Measurements from ENCODE around the gene TSGA10.

TSGA10 gene

GRCh38 chr2:99104006-99104405, 50.7 kb downstream of the TSGA10 start:
- DNase-seq (ENCODE audit: low read depth), result no peak
- TF ChIP-seq CTCF (conservative IDR thresholded peaks at IDR 0.05; ENCODE audit: low read depth, low read length), result no peak
- H3K4me3 ChIP-seq (ENCODE audit: low read depth, low read length), result no peak overlapping the region

DNA sequence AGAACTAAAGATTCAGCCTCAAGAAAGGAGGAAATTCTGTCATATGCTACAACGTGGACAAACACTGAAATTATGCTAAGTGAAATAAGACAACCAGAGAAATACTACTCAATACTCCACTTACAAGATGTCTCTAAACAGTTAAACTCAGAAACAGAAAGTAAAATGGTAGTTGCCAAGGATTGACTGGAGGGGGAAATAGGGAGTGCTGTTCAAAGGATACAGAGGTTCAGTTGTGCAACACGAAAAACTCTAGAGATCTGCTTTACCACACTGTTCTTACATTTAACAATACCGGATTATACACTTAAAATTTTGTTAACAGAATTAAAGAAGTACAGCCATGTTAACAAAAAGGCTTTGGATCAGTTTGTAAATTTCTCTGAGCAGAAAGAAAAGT, 53.0 kb downstream of the TSGA10 start:
- peak; percentile 26 for DNase-seq (ENCODE audit: low read depth)
- TF ChIP-seq CTCF (conservative IDR thresholded peaks at IDR 0.05; ENCODE audit: low read depth, low read length), result peak; percentile 15
- H3K4me3 ChIP-seq (ENCODE audit: low read depth, low read length), result no peak overlapping the region

GRCh38 chr2:99096728-99097127, 58.0 kb downstream of the TSGA10 start:
- TF ChIP-seq CTCF (conservative IDR thresholded peaks at IDR 0.05; ENCODE audit: low read depth, low read length), result no peak
- no peak for DNase-seq (ENCODE audit: low read depth)
- no peak overlapping the region for H3K4me3 ChIP-seq (ENCODE audit: low read depth, low read length)

GRCh38 chr2:99088017-99088416, 66.7 kb downstream of the TSGA10 start:
- no peak for TF ChIP-seq CTCF (conservative IDR thresholded peaks at IDR 0.05; ENCODE audit: low read depth, low read length)
- H3K4me3 ChIP-seq (ENCODE audit: low read depth, low read length), result no peak overlapping the region
- DNase-seq (ENCODE audit: low read depth), result peak; percentile 2

DNA sequence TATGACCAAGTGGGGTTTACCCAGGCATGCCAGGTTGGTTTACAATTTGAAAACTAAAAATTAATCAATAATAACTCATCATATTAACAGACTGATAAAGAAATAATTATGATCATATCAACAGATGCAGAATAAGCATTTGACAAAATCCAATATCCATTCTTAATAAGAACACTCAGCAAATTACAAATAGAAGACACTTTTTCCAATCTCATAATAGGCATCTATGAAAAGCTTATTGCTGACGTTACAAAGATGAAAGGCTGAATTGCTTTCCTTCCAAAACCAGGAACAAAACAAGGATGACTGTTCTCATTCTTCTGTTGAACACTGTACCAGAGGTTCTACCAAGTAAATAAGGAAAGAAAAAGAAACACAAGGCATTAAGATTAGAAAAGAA, 68.4 kb downstream of the TSGA10 start:
- TF ChIP-seq CTCF (conservative IDR thresholded peaks at IDR 0.05; ENCODE audit: low read depth, low read length), result no peak
- no peak for DNase-seq (ENCODE audit: low read depth)
- H3K4me3 ChIP-seq (ENCODE audit: low read depth, low read length), result no peak overlapping the region

DNA sequence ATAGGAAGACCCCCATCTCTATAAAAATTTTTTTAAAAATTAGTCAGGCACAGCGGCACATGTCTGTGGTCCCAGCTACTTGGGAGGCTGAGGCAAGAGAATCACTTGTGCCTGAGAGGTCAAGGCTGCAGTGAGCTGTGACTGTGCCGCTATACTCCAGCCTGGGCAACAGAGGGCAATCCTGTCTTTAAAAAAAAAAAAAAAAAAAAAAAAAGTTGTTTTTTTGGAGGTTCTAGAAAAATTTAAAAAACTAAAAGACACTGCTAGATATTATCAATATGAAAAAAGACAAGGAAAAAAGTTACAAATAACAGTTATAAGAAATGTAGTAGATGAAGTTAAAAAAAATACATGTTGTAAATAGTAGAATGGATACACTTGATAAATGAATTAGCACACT, 69.3 kb downstream of the TSGA10 start:
- peak; percentile 21 for DNase-seq (ENCODE audit: low read depth)
- TF ChIP-seq CTCF (conservative IDR thresholded peaks at IDR 0.05; ENCODE audit: low read depth, low read length), result peak; percentile 47
- no peak overlapping the region for H3K4me3 ChIP-seq (ENCODE audit: low read depth, low read length)

DNA sequence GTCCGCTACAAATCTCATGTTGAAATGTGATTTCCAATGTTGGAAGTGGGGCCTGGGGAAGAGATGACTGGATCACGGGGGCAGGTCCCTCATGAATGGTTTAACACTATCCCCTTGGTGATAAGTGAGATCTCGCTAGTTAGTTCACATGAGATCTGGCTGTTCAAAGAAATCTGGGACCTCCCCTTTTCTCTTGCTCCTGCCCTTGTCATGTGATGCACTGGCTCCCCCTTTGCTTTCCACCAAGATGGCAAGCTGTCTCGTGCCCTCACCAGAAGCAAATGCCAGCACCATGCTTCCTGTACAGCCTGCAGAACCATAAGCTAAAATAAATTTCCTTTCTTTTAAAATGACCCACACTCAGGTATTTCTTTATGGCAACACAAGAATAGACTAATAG, 70.5 kb downstream of the TSGA10 start:
- TF ChIP-seq CTCF (conservative IDR thresholded peaks at IDR 0.05; ENCODE audit: low read depth, low read length), result no peak
- no peak overlapping the region for H3K4me3 ChIP-seq (ENCODE audit: low read depth, low read length)
- DNase-seq (ENCODE audit: low read depth), result no peak

All from choroid plexus epithelial cell (primary cell).